SK-N-MC (cell line): ENCODE data around the gene SSTR3.

ENCODE experiments used
- EZH2 ChIP-seq: fragments of 200-600 bp; sonication (generic); IDR thresholded peaks from one replicate; pipeline ENCODE4 v1.6.1; 2017; ENCODE audit warnings: antibody characterized with exemption
- FOXP2 ChIP-seq: optimal IDR thresholded peaks from 2 replicates; pipeline ENCODE3; 2011; ENCODE audit warnings: mild to moderate bottlenecking, moderate library complexity; ENCODE audit not compliant: insufficient read depth; ENCODE audit errors: extremely low read length, control extremely low read depth
- POLR2AphosphoS5 ChIP-seq: IDR thresholded peaks from 2 replicates; pipeline ENCODE4 v1.6.1; 2012; ENCODE audit warnings: mild to moderate bottlenecking, low read depth, low read length, borderline replicate concordance

DNA sequence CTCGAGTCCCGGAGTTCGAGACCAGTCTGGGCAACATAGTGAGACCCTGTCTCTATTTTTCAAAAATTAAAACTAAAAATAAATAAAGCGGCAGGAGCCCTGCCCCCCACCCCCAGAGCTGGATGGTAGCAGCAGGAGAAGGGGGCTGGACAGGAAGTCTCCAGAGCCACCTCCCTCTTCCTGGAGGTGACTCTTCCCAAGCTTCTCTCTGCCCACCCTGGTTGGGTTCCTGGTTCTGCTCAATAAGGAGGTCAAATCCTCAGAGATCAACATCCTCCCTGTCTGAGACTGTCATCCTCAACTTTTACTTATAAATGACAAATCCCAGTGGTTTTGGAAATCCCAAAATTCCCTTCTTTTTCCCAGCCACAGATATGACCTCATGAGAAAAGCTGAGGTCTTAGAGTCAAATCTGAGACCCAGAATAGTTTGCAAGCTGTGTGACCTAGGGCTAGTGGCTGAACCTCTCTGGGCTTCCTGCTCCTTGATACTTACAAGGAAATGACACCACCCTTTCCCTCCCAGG, 25.2 kb downstream of the SSTR3 start:
- no peak for TF ChIP-seq EZH2
- TF ChIP-seq POLR2AphosphoS5: no peak
- TF ChIP-seq FOXP2: no peak
